ENCODE results near the gene ZNF530. TPM values are rescaled to one million over a fixed set of nuclear protein-coding genes. Genes with fewer than 3 reads are reported as not detected.
A peak's percentile ranks its signal among the peaks of the same experiment; 100 is the strongest.

Gene ZNF530
- total RNA-seq, 1 experiment from 2014 or later, result 3.8 TPM

DNA sequence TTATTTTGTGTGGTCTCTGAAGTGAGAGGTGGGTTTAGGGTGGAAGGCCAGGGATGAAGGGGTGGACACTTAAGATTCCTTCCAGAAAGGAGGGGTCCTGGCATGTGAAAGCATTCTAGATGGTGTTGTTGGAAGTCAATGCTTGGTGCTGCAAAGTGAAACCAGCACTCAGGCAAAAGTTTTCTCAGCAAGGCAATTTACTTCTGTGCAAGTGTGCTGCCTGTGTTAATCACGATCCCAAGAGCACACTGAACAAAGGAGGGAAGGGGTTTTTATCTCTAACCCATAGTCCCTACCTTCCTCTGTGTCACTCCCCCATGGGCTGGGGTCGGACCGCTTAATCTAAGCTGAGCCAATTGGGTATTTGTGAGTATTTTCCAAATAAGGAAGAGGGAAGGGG, 15.7 kb downstream of the ZNF530 start:
- peak overlapping the region in 1 of 2 experiments; percentile 80; a peak in 2 of 4 replicates for H3K4me3 ChIP-seq (replicated peaks in 1 of 2; ENCODE audit: low read depth in 1 of 2, low read length in 2 of 2)
- H3K9me3 ChIP-seq (ENCODE audit: control insufficient read depth in 1 of 2, insufficient read depth in 1 of 2, low read depth in 1 of 2, low read length in 2 of 2), result peaks cover 41 to 61% of the 10 kb centered on the region in 2 experiments; a peak in 3 of 4 replicates
- intact Hi-C loops (cut with micrococcal nuclease), result no loop called here
- H3K79me2 ChIP-seq (ENCODE audit: insufficient read depth, low read length), result peaks cover 20% of the 10 kb centered on the region; the same call in 1 of the 2 replicates
- H3K27me3 ChIP-seq (ENCODE audit: insufficient read depth, low read length), result no peaks in the 10 kb centered on the region
- ChIA-PET POLR2A (no interaction called here), RAD21 (ENCODE audit: low non-redundant PET in 1 of 2, low total read pairs in 2 of 2, uncharacterized antibody in 2 of 2, unreplicated experiment in 2 of 2) (no interaction called here), CTCF (no interaction called here)
- H2AFZ ChIP-seq (ENCODE audit: low read depth, low read length, poor library complexity, severe bottlenecking), result no peak overlapping the region
- peaks cover 12 to 21% of the 10 kb centered on the region in 2 experiments for H3K36me3 ChIP-seq (ENCODE audit: control insufficient read depth in 1 of 2, insufficient read depth in 2 of 2, low read length in 2 of 2)
- BruUV-seq (replicated peaks), result no TSS peak
- no peak for DNase-seq (ENCODE audit: low read depth, low spot score)
- H3K27ac ChIP-seq (ENCODE audit: low read depth, low read length), result no peak overlapping the region
- no peak overlapping the region for H3K9ac ChIP-seq (ENCODE audit: low read length)
- H3K9me2 ChIP-seq (ENCODE audit: insufficient read depth), result no peaks in the 10 kb centered on the region
- TF ChIP-seq CBX3 (IDR thresholded peaks at IDR 0.05; ENCODE audit: low read depth) (peak; percentile 56; the same call in 1 of the 2 replicates), ZNF274 (IDR thresholded peaks at IDR 0.05; ENCODE audit: low read depth, low read length) (no peak)
- ATAC-seq, result no peak
- H3K4me2 ChIP-seq (ENCODE audit: low read length), result peak overlapping the region; percentile 83
- peaks cover 3 to 12% of the 10 kb centered on the region in 2 experiments; a peak in 3 of 4 replicates for H3K4me1 ChIP-seq (ENCODE audit: control insufficient read depth in 1 of 2, insufficient read depth in 2 of 2, low read length in 2 of 2)
- no peaks in the 10 kb centered on the region for H4K20me1 ChIP-seq (ENCODE audit: insufficient read depth)

GRCh38 chr19:57620673-57621348, 21.1 kb downstream of the ZNF530 start:
- no TSS peak for BruUV-seq (replicated peaks)
- ATAC-seq (no peak), DNase-seq (ENCODE audit: low read depth, low spot score) (no peak)
- peaks cover 14 to 41% of the 10 kb centered on the region in 2 experiments for H3K36me3 ChIP-seq (ENCODE audit: control insufficient read depth in 1 of 2, insufficient read depth in 2 of 2, low read length in 2 of 2)
- no peak overlapping the region for H3K4me2 ChIP-seq (ENCODE audit: low read length)
- H3K9me2 ChIP-seq (ENCODE audit: insufficient read depth), result no peaks in the 10 kb centered on the region
- no peaks in the 10 kb centered on the region for H3K4me1 ChIP-seq (ENCODE audit: control insufficient read depth in 1 of 2, insufficient read depth in 2 of 2, low read length in 2 of 2)
- TF ChIP-seq JUND (IDR thresholded peaks at IDR 0.05), result no peak
- peak; percentile 29; the same call in 1 of the 2 replicates for TF ChIP-seq ZNF274 (IDR thresholded peaks at IDR 0.05; ENCODE audit: low read depth, low read length)
- no peak overlapping the region for H3K27ac ChIP-seq (ENCODE audit: low read depth, low read length)
- H3K4me3 ChIP-seq (replicated peaks in 1 of 2; ENCODE audit: low read depth in 1 of 2, low read length in 2 of 2), result no peak overlapping the region
- H3K79me2 ChIP-seq (ENCODE audit: insufficient read depth, low read length), result peaks cover 15% of the 10 kb centered on the region; the same call in 1 of the 2 replicates
- ChIA-PET RAD21 (ENCODE audit: low non-redundant PET in 1 of 2, low total read pairs in 2 of 2, uncharacterized antibody in 2 of 2, unreplicated experiment in 2 of 2) (no interaction called here), CTCF (no interaction called here), POLR2A (no interaction called here)
- intact Hi-C loops (cut with micrococcal nuclease), result no loop called here
- H3K9ac ChIP-seq (ENCODE audit: low read length), result no peak overlapping the region
- no peak overlapping the region for H2AFZ ChIP-seq (ENCODE audit: low read depth, low read length, poor library complexity, severe bottlenecking)
- H3K27me3 ChIP-seq (ENCODE audit: insufficient read depth, low read length), result no peaks in the 10 kb centered on the region
- peaks cover 57 to 67% of the 10 kb centered on the region in 2 experiments; a peak in 3 of 4 replicates for H3K9me3 ChIP-seq (ENCODE audit: control insufficient read depth in 1 of 2, insufficient read depth in 1 of 2, low read depth in 1 of 2, low read length in 2 of 2)
- H4K20me1 ChIP-seq (ENCODE audit: insufficient read depth), result no peaks in the 10 kb centered on the region

Data from HCT116 (cell line).